ENCODE measurements around the gene TSPAN6.

DNA sequence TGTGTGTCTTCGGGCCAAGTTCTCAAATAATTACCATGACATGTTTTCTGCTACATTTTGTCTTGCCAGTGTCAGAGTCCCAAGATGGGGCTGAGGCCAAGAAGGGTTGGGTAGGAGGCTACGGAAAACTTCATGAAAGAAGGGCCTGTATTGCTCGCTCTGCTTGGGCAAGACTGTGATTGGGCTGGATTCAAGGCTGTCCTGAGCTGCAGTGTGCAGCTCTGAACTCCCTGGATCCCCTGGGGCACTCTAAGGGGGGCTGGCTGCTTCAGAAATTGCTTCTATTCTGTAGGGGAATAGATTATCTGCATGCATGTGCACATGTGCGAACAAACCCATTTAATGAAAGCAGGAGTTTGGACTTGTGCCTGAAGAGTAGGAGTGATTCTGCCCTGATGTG is 13.6 kb downstream of the TSPAN6 start:
- TF ChIP-seq, protein P1, sequence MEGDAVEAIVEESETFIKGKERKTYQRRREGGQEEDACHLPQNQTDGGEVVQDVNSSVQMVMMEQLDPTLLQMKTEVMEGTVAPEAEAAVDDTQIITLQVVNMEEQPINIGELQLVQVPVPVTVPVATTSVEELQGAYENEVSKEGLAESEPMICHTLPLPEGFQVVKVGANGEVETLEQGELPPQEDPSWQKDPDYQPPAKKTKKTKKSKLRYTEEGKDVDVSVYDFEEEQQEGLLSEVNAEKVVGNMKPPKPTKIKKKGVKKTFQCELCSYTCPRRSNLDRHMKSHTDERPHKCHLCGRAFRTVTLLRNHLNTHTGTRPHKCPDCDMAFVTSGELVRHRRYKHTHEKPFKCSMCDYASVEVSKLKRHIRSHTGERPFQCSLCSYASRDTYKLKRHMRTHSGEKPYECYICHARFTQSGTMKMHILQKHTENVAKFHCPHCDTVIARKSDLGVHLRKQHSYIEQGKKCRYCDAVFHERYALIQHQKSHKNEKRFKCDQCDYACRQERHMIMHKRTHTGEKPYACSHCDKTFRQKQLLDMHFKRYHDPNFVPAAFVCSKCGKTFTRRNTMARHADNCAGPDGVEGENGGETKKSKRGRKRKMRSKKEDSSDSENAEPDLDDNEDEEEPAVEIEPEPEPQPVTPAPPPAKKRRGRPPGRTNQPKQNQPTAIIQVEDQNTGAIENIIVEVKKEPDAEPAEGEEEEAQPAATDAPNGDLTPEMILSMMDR (optimal IDR thresholded peaks at IDR 0.05 in 1 of 3, IDR thresholded peaks at IDR 0.05 in 1 of 3, conservative IDR thresholded peaks at IDR 0.05 in 1 of 3; ENCODE audit: extremely low read depth in 1 of 3, insufficient read depth in 2 of 3, low read length in 3 of 3) = no peak
- no peak for TF ChIP-seq EZH2 (IDR thresholded peaks at IDR 0.05; ENCODE audit: low read length)

All from keratinocyte (primary cell).